Keratinocyte (primary cell): Measurements from ENCODE around the gene MMP14. TPM values are rescaled to one million over a fixed set of nuclear protein-coding genes. Genes with fewer than 3 reads are reported as not detected.

Experiments used
- DNase-seq: peaks from one replicate; pipeline ENCODE4 v3.0.0-alpha.2; 2011; ENCODE audit warnings: low read depth, missing footprints, low spot score
- FAIRE-seq: peaks from 2 replicates; lab custom pipeline; 2011; peaks lifted over from hg19 to GRCh38; lab: Jason Lieb, UNC
- H2AFZ ChIP-seq: 2 replicates; pipeline ENCODE4 v1.6.0; 2012; ENCODE audit warnings: low read length, control low read depth, inconsistent platforms; ENCODE audit not compliant: control insufficient read depth
- H3K27ac ChIP-seq: 2 replicates; pipeline ENCODE4 v1.5.1; 2011; ENCODE audit warnings: low read length; ENCODE audit not compliant: control insufficient read depth, insufficient read depth
- H3K27me3 ChIP-seq: 3 replicates; pipeline ENCODE4 v1.6.0; 2011; ENCODE audit warnings: low read length; ENCODE audit not compliant: control insufficient read depth, insufficient read depth; ENCODE audit errors: extremely low read depth
- H3K36me3 ChIP-seq, 2 experiments: 2 replicates in 1 of 2; 3 replicates in 1 of 2; pipeline ENCODE4 v1.5.1; 2011; ENCODE audit warnings: low read length in 2 of 2, mild to moderate bottlenecking in 1 of 2; ENCODE audit not compliant: control insufficient read depth in 2 of 2, insufficient read depth in 2 of 2; ENCODE audit errors: extremely low read depth in 1 of 2
- H3K4me1 ChIP-seq: 3 replicates; pipeline ENCODE4 v1.5.1; 2011; ENCODE audit warnings: low read length; ENCODE audit not compliant: control insufficient read depth, insufficient read depth; ENCODE audit errors: extremely low read depth
- H3K4me2 ChIP-seq: 3 replicates; pipeline ENCODE4 v1.6.0; 2011; ENCODE audit warnings: low read depth, low read length; ENCODE audit not compliant: control insufficient read depth, insufficient read depth; ENCODE audit errors: extremely low read depth
- H3K4me3 ChIP-seq, 3 experiments: fragments of 200-600 bp in 1 of 3; sonication (generic) in 1 of 3; 2 replicates in 2 of 3; 3 replicates in 1 of 3; pipeline ENCODE4 v1.5.1; 2011 to 2016; ENCODE audit warnings: low read length in 3 of 3, mild to moderate bottlenecking in 3 of 3, control low read depth in 2 of 3, inconsistent platforms in 1 of 3, low read depth in 1 of 3, mixed read lengths in 1 of 3, mixed run types in 1 of 3, moderate library complexity in 1 of 3; ENCODE audit not compliant: control insufficient read depth in 2 of 3, insufficient read depth in 2 of 3; ENCODE audit errors: extremely low read depth in 1 of 3
- H3K79me2 ChIP-seq: 2 replicates; pipeline ENCODE4 v1.6.0; 2012; ENCODE audit warnings: low read length; ENCODE audit not compliant: control insufficient read depth, insufficient read depth
- H3K9ac ChIP-seq: 3 replicates; pipeline ENCODE4 v1.6.0; 2011; ENCODE audit warnings: low read length; ENCODE audit not compliant: control insufficient read depth, insufficient read depth; ENCODE audit errors: extremely low read depth
- H3K9me1 ChIP-seq: 3 replicates; pipeline ENCODE4 v1.6.0; 2011; ENCODE audit warnings: low read length; ENCODE audit not compliant: control insufficient read depth, insufficient read depth; ENCODE audit errors: extremely low read depth
- H3K9me3 ChIP-seq: 2 replicates; pipeline ENCODE4 v1.5.1; 2012; ENCODE audit warnings: low read depth, low read length; ENCODE audit not compliant: control insufficient read depth
- H4K20me1 ChIP-seq: 3 replicates; pipeline ENCODE4 v1.6.0; 2011; ENCODE audit warnings: low read length; ENCODE audit not compliant: control insufficient read depth, insufficient read depth; ENCODE audit errors: extremely low read depth
- CTCF ChIP-seq, 3 experiments: IDR thresholded peaks in 1 of 3; conservative IDR thresholded peaks in 1 of 3; optimal IDR thresholded peaks in 1 of 3; 2 replicates in 2 of 3; 3 replicates in 1 of 3; pipeline versions ENCODE3 to v1.5.1; 2011; ENCODE audit warnings: low read length in 3 of 3, mild to moderate bottlenecking in 3 of 3, moderate library complexity in 2 of 3, control low read depth in 1 of 3, inconsistent platforms in 1 of 3; ENCODE audit not compliant: insufficient read depth in 2 of 3; ENCODE audit errors: extremely low read depth in 1 of 3
- EZH2 ChIP-seq: IDR thresholded peaks from one replicate; pipeline ENCODE4 v1.6.1; 2012; ENCODE audit warnings: inconsistent platforms, mild to moderate bottlenecking, low read length, moderate library complexity
- dilution Hi-C: fragments of 300-500 bp; cut with MboI; formaldehyde crosslinking; loops from one replicate; pipeline ENCODE4 v1.7.0; 2020; ENCODE audit warnings: low sequenced_read_pairs; ENCODE audit not compliant: extremely low pct_ligation_motif_present
- polyA plus RNA-seq, 5 experiments: library from polyadenylated mRNA; depleted of rRNA in 3 of 5; stranded (reverse) in 3 of 5; stranded (forward) in 1 of 5; unstranded in 1 of 5; fragments of >200 nt; gene quantifications; 1 replicate in 1 of 5; 2 replicates in 3 of 5; 3 replicates in 1 of 5; pipeline versions ENCODE4 v1.2.1 to v1.2.3, GENCODE V29; 2011 to 2012; ENCODE audit warnings: missing spikeins in 2 of 5, low read depth in 1 of 5, low replicate concordance in 1 of 5

MMP14 gene
- polyA plus RNA-seq, 1 donor (not counting 4 experiments of a cell fraction or from before 2014, with no cell fraction given), result 185 TPM

- Histone ChIP-seq H2AFZ (no peak overlapping the region), H3K9me1 (no peaks in the 10 kb centered on the region), H3K4me1 (peaks cover 25% of the 10 kb centered on the region), H3K36me3 (no peaks in the 10 kb centered on the region), H3K27me3 (no peaks in the 10 kb centered on the region), H4K20me1 (no peaks in the 10 kb centered on the region), H3K9ac (no peak overlapping the region), H3K4me3 (no peak overlapping the region), H3K9me3 (no peaks in the 10 kb centered on the region), H3K4me2 (peak overlapping the region; percentile 35), H3K79me2 (no peaks in the 10 kb centered on the region), H3K27ac (no peak overlapping the region)
- FAIRE-seq, result no peak
- TF ChIP-seq EZH2 (no peak), CTCF (optimal IDR thresholded peaks at IDR 0.05 in 1 of 3, IDR thresholded peaks at IDR 0.05 in 1 of 3, conservative IDR thresholded peaks at IDR 0.05 in 1 of 3; ENCODE audit: extremely low read depth in 1 of 3, insufficient read depth in 2 of 3, low read length in 3 of 3) (no peak)
- dilution Hi-C loops, result no loop called here
- no peak for DNase-seq
Observed at GRCh38 chr14:22821193-22822015, 15.0 kb upstream of the MMP14 start.

- H3K4me2 ChIP-seq, result peak overlapping the region; percentile 48
- H3K27me3 ChIP-seq, result no peaks in the 10 kb centered on the region
- H3K4me3 ChIP-seq, result no peak overlapping the region
- FAIRE-seq (no peak), DNase-seq (no peak)
- no peak for TF ChIP-seq EZH2
- no peaks in the 10 kb centered on the region for H3K79me2 ChIP-seq
- no peaks in the 10 kb centered on the region for H4K20me1 ChIP-seq
- no peaks in the 10 kb centered on the region for H3K9me3 ChIP-seq
- no peak overlapping the region for H3K27ac ChIP-seq
- no peak overlapping the region for H2AFZ ChIP-seq
- no peaks in the 10 kb centered on the region for H3K9me1 ChIP-seq
- H3K9ac ChIP-seq, result no peak overlapping the region
- peaks cover 25% of the 10 kb centered on the region for H3K4me1 ChIP-seq
- no peaks in the 10 kb centered on the region for H3K36me3 ChIP-seq
- dilution Hi-C loops, result no loop called here
Observed at GRCh38 chr14:22822016-22822570, 14.3 kb upstream of the MMP14 start.
